ENCODE data around the gene ESD.
"Not testable (repeated sequence)": the region's sequence is repeated elsewhere in the genome, so short reads cannot be mapped to it uniquely, and the experiment has no call there.

- not testable (repeated sequence) for TF ChIP-seq POLR2AphosphoS5 (IDR thresholded peaks at IDR 0.05; ENCODE audit: low read depth, low read length); CTCF (IDR thresholded peaks at IDR 0.05)
Measured at GRCh38 chr13:46769925-46770324, 27.0 kb downstream of the ESD start.
